Thyroid gland (tissue), 4 donors: ENCODE data around the gene CFAP97. TPM values are rescaled to one million over a fixed set of nuclear protein-coding genes. Genes with fewer than 3 reads are reported as not detected.

Experiments
- DNase-seq, 2 donors: peaks; one replicate each; pipeline ENCODE4 v3.0.0-alpha.2; 2019
- H3K27ac ChIP-seq, 3 donors: fragments of 200-600 bp; sonication (generic); 1 replicate in 2 of 3; 2 replicates in 1 of 3; pipeline ENCODE4 v1.5.1; 2016 to 2019; ENCODE audit warnings: mild to moderate bottlenecking in 1 of 3, moderate library complexity in 1 of 3
- H3K27me3 ChIP-seq: fragments of 200-600 bp; sonication (generic); one replicate; pipeline ENCODE4 v1.5.1; 2019
- H3K36me3 ChIP-seq, 2 donors: fragments of 200-600 bp; sonication (generic); one replicate each; pipeline ENCODE4 v1.5.1; 2016 to 2019
- H3K4me1 ChIP-seq, 2 donors: fragments of 200-600 bp; sonication (generic); one replicate each; pipeline ENCODE4 v1.5.1; 2017 to 2019
- H3K4me3 ChIP-seq, 3 donors: fragments of 200-600 bp; sonication (generic); replicated peaks in 1 of 3; 1 replicate in 2 of 3; 2 replicates in 1 of 3; pipeline ENCODE4 v1.5.1; 2016; ENCODE audit warnings: mild to moderate bottlenecking in 1 of 3
- H3K9me3 ChIP-seq: fragments of 200-600 bp; sonication (generic); one replicate; pipeline ENCODE4 v1.5.1; 2017
- POLR2A ChIP-seq, 2 donors: fragments of 450-650 bp; IDR thresholded peaks; one replicate each; pipeline ENCODE4 v1.6.1; 2017; ENCODE audit warnings: antibody characterized with exemption in 2 of 2, mild to moderate bottlenecking in 2 of 2, moderate library complexity in 1 of 2
- WGBS, 2 donors: methylation state at CpG; one replicate each; pipeline ENCODE4 v1.1.5; 2017; 5-methylcytosine and 5-hydroxymethylcytosine counted together
- intact Hi-C: fragments of 100-400 bp; cut with DNase I; formaldehyde crosslinking; loops from one replicate; pipeline ENCODE4 v1.15.1; 2023
- total RNA-seq, 4 donors: library from RNA; depleted of rRNA; stranded (reverse); fragments of >200 nt; gene quantifications; one replicate each; pipeline ENCODE4 v1.2.3, GENCODE V29; 2016
- TF ChIP-seq, protein P1 (sequence below), 6 experiments: fragments of 200-600 bp in 3 of 6; fragments of 450-650 bp in 3 of 6; sonication (generic) in 3 of 6; IDR thresholded peaks; one replicate each; pipeline ENCODE4 v1.5.1; 2016 to 2019; ENCODE audit warnings: antibody characterized with exemption in 6 of 6, mild to moderate bottlenecking in 2 of 6, inconsistent platforms in 1 of 6, moderate library complexity in 1 of 6

Gene CFAP97
- total RNA-seq, 4 donors from 2014 or later = 44.5 to 63.3 (median 59.1) TPM

DNA sequence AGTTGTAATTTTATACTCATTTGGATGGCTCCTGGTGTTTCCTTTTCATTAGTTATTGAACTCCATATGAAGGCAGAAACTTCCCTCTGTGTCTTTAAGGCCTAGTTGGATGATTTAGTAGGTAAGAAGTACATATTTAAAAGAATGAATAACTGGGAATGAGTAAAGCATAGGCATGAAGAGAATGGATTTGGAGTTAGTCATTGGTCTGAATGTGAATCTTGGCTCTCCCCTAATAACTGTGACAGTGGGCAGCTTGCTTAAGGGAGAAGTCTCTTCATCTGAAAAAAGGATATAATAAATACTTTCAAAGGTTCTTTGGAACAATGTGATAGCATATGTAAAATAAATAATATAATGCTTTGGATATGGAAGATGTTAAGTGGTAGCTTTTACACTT lies 18.8 kb upstream of the CFAP97 start:
- Histone ChIP-seq H3K36me3 (no peaks in the 10 kb centered on the region), H3K4me3 (no peak overlapping the region), H3K27ac (no peak overlapping the region), H3K27me3 (no peaks in the 10 kb centered on the region), H3K4me1 (peaks cover 32 to 44% of the 10 kb centered on the region in 2 donors), H3K9me3 (no peaks in the 10 kb centered on the region)
- TF ChIP-seq, protein P1, sequence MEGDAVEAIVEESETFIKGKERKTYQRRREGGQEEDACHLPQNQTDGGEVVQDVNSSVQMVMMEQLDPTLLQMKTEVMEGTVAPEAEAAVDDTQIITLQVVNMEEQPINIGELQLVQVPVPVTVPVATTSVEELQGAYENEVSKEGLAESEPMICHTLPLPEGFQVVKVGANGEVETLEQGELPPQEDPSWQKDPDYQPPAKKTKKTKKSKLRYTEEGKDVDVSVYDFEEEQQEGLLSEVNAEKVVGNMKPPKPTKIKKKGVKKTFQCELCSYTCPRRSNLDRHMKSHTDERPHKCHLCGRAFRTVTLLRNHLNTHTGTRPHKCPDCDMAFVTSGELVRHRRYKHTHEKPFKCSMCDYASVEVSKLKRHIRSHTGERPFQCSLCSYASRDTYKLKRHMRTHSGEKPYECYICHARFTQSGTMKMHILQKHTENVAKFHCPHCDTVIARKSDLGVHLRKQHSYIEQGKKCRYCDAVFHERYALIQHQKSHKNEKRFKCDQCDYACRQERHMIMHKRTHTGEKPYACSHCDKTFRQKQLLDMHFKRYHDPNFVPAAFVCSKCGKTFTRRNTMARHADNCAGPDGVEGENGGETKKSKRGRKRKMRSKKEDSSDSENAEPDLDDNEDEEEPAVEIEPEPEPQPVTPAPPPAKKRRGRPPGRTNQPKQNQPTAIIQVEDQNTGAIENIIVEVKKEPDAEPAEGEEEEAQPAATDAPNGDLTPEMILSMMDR (IDR thresholded peaks at IDR 0.05) = no peak
- TF ChIP-seq POLR2A (IDR thresholded peaks at IDR 0.05) = no peak
- no peak for DNase-seq
- intact Hi-C loops = no loop called here

- no peak for TF ChIP-seq POLR2A (IDR thresholded peaks at IDR 0.05)
- TF ChIP-seq, protein P1 (IDR thresholded peaks at IDR 0.05) = no peak
- H3K9me3 ChIP-seq = no peaks in the 10 kb centered on the region
- H3K27ac ChIP-seq = no peak overlapping the region
- no peak overlapping the region for H3K4me3 ChIP-seq
- H3K4me1 ChIP-seq = peaks cover 25 to 37% of the 10 kb centered on the region in 2 donors
- H3K27me3 ChIP-seq = no peaks in the 10 kb centered on the region
- intact Hi-C loops = no loop called here
- DNase-seq = no peak
- 39 to 51% methylated on average over 6 to 7 of the region's 10 CpGs for WGBS, 2 donors
- H3K36me3 ChIP-seq = no peaks in the 10 kb centered on the region
Observed at GRCh38 chr4:185221912-185222311, 18.1 kb upstream of the CFAP97 start.

- Histone ChIP-seq H3K27ac (no peak overlapping the region), H3K4me3 (no peak overlapping the region), H3K36me3 (no peaks in the 10 kb centered on the region), H3K27me3 (no peaks in the 10 kb centered on the region), H3K4me1 (peaks cover 22 to 34% of the 10 kb centered on the region in 2 donors), H3K9me3 (no peaks in the 10 kb centered on the region)
- TF ChIP-seq, protein P1 (IDR thresholded peaks at IDR 0.05) = no peak
- no peak for TF ChIP-seq POLR2A (IDR thresholded peaks at IDR 0.05)
- DNase-seq = no peak
- WGBS, 2 donors = 74 to 79% methylated on average over 2 of the region's 2 CpGs
- intact Hi-C loops = no loop called here
Observed at GRCh38 chr4:185221491-185221890, 17.7 kb upstream of the CFAP97 start.

GRCh38 chr4:185219551-185220344 lies 15.9 kb upstream of the CFAP97 start:
- no peak for TF ChIP-seq POLR2A (IDR thresholded peaks at IDR 0.05)
- TF ChIP-seq, protein P1 (IDR thresholded peaks at IDR 0.05) = no peak
- Histone ChIP-seq H3K9me3 (no peaks in the 10 kb centered on the region), H3K4me1 (peaks cover 25 to 33% of the 10 kb centered on the region in 2 donors), H3K27ac (peak overlapping the region; percentile 38 to 65 (median 53)), H3K36me3 (no peaks in the 10 kb centered on the region), H3K4me3 (no peak overlapping the region), H3K27me3 (no peaks in the 10 kb centered on the region)
- 31 to 35% methylated on average over 3 of the region's 3 CpGs for WGBS, 2 donors
- DNase-seq = peak; percentile 62 to 69
- intact Hi-C loops = loop anchor here (10.0 kb wide), 1 partner anchor 65 kb away; no protein-coding TSS in a partner anchor

- H3K4me1 ChIP-seq = peaks cover 26 to 32% of the 10 kb centered on the region in 2 donors
- H3K27me3 ChIP-seq = no peaks in the 10 kb centered on the region
- intact Hi-C loops = loop anchor here (10.0 kb wide), 1 partner anchor 66 kb away; no protein-coding TSS in a partner anchor
Observed at GRCh38 chr4:185218312-185218711, 14.5 kb upstream of the CFAP97 start.

More at GRCh38 chr4:185218312-185218711, 14.5 kb upstream of the CFAP97 start:
- Histone ChIP-seq H3K27ac (no peak overlapping the region), H3K36me3 (no peaks in the 10 kb centered on the region), H3K9me3 (no peaks in the 10 kb centered on the region), H3K4me3 (no peak overlapping the region)
- 96 to 100% methylated on average over 2 of the region's 2 CpGs for WGBS, 2 donors
- DNase-seq = no peak
- no peak for TF ChIP-seq POLR2A (IDR thresholded peaks at IDR 0.05)
- TF ChIP-seq, protein P1 (IDR thresholded peaks at IDR 0.05) = no peak
